Mesothelial cell of epicardium (in vitro differentiated cells): ENCODE results near the gene TAAR6. TPM values are rescaled to one million over a fixed set of nuclear protein-coding genes. Genes with fewer than 3 reads are reported as not detected.

Experiments used
- DNase-seq, 2 experiments: peaks; one replicate each; pipeline ENCODE4 v3.0.0; 2021; ENCODE audit warnings: low spot score in 2 of 2; ENCODE audit not compliant: unreplicated experiment in 2 of 2
- H3K27ac Mint-ChIP-seq: 2 replicates; pipeline ENCODE4 v1.8.0; 2021; ENCODE audit warnings: mixed read lengths
- H3K27me3 Mint-ChIP-seq: 2 replicates; pipeline ENCODE4 v1.8.0; 2021; ENCODE audit warnings: low read depth, mixed read lengths
- H3K36me3 Mint-ChIP-seq: 2 replicates; pipeline ENCODE4 v1.8.0; 2021; ENCODE audit warnings: mixed read lengths
- H3K4me1 Mint-ChIP-seq: 2 replicates; pipeline ENCODE4 v1.8.0; 2021; ENCODE audit warnings: mixed read lengths
- H3K4me3 Mint-ChIP-seq: 2 replicates; pipeline ENCODE4 v1.8.0; 2021; ENCODE audit warnings: mild to moderate bottlenecking, moderate library complexity, mixed read lengths
- H3K9me3 Mint-ChIP-seq: 2 replicates; pipeline ENCODE4 v1.8.0; 2021; ENCODE audit warnings: mixed read lengths
- total RNA-seq: library from RNA; stranded (reverse); gene quantifications from 3 replicates; pipeline ENCODE4 v1.2.1, GENCODE V29; 2021
- TF ChIP-seq, protein P1 (sequence below): fragments of 200-600 bp; sonication (generic); IDR thresholded peaks from one replicate; pipeline ENCODE4 v1.5.0; 2021; ENCODE audit warnings: antibody characterized with exemption; ENCODE audit not compliant: unreplicated experiment

Gene TAAR6
- total RNA-seq, 1 donor from 2014 or later, result not detected

DNA sequence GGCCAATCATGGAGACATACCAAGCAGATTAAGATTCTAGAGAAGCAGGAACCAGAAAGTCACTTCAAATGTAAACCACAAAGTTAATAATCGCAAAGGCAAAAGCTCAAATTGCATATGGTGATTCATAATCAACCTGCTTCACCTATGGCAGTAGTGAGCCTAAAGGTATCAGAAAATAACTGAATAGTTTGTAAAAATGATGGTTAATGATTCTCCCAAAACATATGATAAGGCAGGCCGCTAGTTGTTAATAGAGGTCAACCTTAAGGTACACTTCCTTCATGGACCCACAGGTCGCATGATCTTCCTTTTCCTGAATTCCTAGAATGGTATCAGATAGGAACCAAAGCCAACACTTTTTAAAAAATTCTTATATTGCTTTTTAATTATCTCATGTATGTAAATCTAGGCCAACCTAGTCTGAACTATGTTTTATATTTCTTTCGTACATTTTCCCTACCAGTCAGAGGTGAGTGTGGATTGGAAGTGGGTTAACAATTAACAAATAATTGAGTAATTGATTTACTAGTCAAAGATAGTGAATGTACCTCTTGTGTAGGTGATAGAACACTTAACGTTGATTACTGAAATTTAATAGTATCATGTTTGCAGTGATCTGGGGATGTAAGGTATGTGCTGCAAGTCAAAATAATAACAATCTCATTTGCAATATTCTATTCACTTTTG lies 37.6 kb downstream of the TAAR6 start:
- H3K4me3 Mint-ChIP-seq, result no peak overlapping the region
- TF ChIP-seq, protein P1, sequence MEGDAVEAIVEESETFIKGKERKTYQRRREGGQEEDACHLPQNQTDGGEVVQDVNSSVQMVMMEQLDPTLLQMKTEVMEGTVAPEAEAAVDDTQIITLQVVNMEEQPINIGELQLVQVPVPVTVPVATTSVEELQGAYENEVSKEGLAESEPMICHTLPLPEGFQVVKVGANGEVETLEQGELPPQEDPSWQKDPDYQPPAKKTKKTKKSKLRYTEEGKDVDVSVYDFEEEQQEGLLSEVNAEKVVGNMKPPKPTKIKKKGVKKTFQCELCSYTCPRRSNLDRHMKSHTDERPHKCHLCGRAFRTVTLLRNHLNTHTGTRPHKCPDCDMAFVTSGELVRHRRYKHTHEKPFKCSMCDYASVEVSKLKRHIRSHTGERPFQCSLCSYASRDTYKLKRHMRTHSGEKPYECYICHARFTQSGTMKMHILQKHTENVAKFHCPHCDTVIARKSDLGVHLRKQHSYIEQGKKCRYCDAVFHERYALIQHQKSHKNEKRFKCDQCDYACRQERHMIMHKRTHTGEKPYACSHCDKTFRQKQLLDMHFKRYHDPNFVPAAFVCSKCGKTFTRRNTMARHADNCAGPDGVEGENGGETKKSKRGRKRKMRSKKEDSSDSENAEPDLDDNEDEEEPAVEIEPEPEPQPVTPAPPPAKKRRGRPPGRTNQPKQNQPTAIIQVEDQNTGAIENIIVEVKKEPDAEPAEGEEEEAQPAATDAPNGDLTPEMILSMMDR, result no peak
- H3K27me3 Mint-ChIP-seq, result no peaks in the 10 kb centered on the region
- no peaks in the 10 kb centered on the region for H3K4me1 Mint-ChIP-seq
- peaks cover 5% of the 10 kb centered on the region for H3K9me3 Mint-ChIP-seq
- no peak for DNase-seq
- no peaks in the 10 kb centered on the region for H3K36me3 Mint-ChIP-seq
- no peak overlapping the region for H3K27ac Mint-ChIP-seq

DNA sequence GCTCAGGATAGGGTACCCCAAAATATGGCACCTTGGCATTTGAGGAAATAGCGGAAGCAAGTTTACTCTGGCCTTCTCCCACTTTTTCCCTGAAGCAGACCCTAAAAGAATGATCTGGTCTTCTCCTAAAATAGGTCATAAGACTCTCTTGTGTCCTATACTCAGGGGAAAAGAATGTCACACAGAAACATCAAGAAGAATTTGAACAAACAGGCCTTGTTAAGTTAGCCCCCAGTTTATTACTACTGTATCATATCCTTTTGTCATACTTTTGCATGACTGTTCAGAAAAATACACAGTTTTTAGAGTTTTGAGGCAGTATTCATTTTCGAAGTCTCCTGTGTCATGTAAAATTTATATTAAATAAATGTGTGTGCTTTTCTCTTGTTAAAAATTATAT lies 41.5 kb downstream of the TAAR6 start:
- H3K27ac Mint-ChIP-seq, result no peak overlapping the region
- no peak for DNase-seq
- H3K4me3 Mint-ChIP-seq, result no peak overlapping the region
- H3K27me3 Mint-ChIP-seq, result no peaks in the 10 kb centered on the region
- no peaks in the 10 kb centered on the region for H3K9me3 Mint-ChIP-seq
- H3K4me1 Mint-ChIP-seq, result peaks cover 2% of the 10 kb centered on the region
- no peaks in the 10 kb centered on the region for H3K36me3 Mint-ChIP-seq
- TF ChIP-seq, protein P1, result no peak

DNA sequence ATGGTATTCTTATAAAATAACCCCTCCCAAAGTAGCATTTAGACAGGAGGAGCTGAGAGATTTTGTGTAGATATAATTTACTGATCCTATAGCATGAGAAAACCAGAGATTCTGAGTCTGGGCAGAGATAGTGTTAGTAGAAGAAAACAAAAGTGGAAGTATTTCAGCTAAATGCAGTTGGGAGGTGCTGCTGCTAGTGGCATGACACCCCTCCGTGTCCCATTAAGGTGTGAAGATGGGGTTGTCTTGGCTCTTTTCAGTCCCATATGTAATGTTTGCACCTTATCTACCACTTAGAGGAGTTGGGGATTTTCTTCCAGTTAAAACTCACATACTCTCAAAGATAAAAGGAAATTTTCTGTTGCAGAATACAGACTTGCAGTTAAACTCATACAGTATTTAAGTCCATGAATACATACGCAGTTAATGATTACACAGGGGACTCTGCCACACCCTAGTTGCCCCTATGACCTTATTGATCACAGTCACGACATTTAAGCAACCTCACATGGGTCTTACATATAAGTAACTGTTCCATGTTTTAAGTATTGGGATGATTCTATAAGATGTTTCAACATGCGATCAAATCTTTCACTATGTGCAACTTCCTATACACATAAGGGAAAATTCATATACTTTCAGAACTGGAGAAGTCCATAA lies 42.5 kb downstream of the TAAR6 start:
- TF ChIP-seq, protein P1, result no peak
- DNase-seq, result no peak
- Mint-ChIP-seq H3K36me3 (no peaks in the 10 kb centered on the region), H3K4me3 (no peak overlapping the region), H3K4me1 (peaks cover 2% of the 10 kb centered on the region), H3K27me3 (peaks cover 2% of the 10 kb centered on the region), H3K27ac (no peak overlapping the region), H3K9me3 (no peaks in the 10 kb centered on the region)

DNA sequence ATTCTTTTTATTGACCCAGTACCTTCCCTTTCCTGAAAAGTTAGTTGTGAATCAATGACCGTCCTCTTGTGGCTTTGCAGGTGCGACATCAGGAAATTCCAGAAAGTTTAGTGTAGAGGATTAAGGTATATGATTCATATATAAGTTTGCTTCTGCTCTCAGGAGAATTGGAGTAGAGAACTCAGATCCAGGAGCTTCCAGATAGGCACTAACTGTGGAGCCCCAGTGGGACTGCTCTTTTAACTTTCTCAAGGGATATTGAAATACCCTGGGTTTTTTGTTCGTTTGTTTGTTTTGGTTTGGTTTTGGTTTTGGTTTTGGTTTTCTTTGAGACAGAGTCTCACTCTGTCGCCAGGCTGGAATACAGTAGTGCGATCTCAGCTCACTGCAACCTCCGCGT lies 44.4 kb downstream of the TAAR6 start:
- H3K9me3 Mint-ChIP-seq, result no peaks in the 10 kb centered on the region
- H3K27ac Mint-ChIP-seq, result no peak overlapping the region
- DNase-seq, result no peak
- H3K4me1 Mint-ChIP-seq, result peaks cover 2% of the 10 kb centered on the region
- H3K4me3 Mint-ChIP-seq, result no peak overlapping the region
- peaks cover 2% of the 10 kb centered on the region for H3K27me3 Mint-ChIP-seq
- TF ChIP-seq, protein P1, result no peak
- no peaks in the 10 kb centered on the region for H3K36me3 Mint-ChIP-seq

DNA sequence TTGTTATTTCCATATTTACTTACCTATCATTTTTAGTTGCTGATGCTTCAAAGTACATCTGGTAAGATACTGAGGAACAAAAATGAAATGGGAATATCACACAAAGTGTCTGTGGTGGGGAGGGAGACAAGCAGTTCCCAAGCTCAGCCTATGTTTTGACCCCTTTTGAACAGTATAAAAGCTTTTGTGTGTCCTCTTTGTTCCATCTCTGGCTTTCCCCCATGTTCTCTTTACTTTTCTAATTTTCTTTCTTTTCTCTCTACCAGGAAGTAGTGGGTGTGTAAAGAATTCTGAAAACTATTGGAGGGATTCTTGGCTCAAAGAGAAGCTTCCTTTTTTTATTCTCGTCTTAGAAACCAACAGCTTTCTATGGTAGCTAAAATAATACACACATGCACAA lies 46.6 kb downstream of the TAAR6 start:
- H3K4me1 Mint-ChIP-seq, result peaks cover 2% of the 10 kb centered on the region
- no peak overlapping the region for H3K27ac Mint-ChIP-seq
- DNase-seq, result no peak
- H3K4me3 Mint-ChIP-seq, result no peak overlapping the region
- no peaks in the 10 kb centered on the region for H3K9me3 Mint-ChIP-seq
- peaks cover 9% of the 10 kb centered on the region for H3K27me3 Mint-ChIP-seq
- TF ChIP-seq, protein P1, result no peak
- H3K36me3 Mint-ChIP-seq, result no peaks in the 10 kb centered on the region

Other genes with a start within 250 kb of the TAAR6 start
- gene MOXD1, start 168.8 kb upstream of the TAAR6 start, total RNA-seq, result 110 to 113 TPM (median 111 TPM) in 3 replicates
- gene STX7, start 57.2 kb upstream of the TAAR6 start, total RNA-seq, result 46.9 to 48.1 TPM (median 47.9 TPM) in 3 replicates
- not detected in 3 replicates for gene TAAR9, start 32.0 kb upstream of the TAAR6 start, total RNA-seq
- not detected in 3 replicates for gene TAAR8, start 17.6 kb upstream of the TAAR6 start, total RNA-seq
- gene TAAR5, start 19.4 kb downstream of the TAAR6 start, total RNA-seq, result not detected in 3 replicates
- not detected in 3 replicates for gene TAAR2, start 54.0 kb downstream of the TAAR6 start, total RNA-seq
- not detected in 3 replicates for gene TAAR1, start 88.9 kb downstream of the TAAR6 start, total RNA-seq
- not detected in 3 replicates for gene VNN1, start 143.7 kb downstream of the TAAR6 start, total RNA-seq
- not detected in 3 replicates for gene VNN2, start 187.6 kb downstream of the TAAR6 start, total RNA-seq
- gene SLC18B1, start 228.3 kb downstream of the TAAR6 start, total RNA-seq, result 24.2 to 26.2 TPM (median 25.3 TPM) in 3 replicates
- gene RPS12, start 244.2 kb downstream of the TAAR6 start, total RNA-seq, result 1,038 to 1,060 TPM (median 1,056 TPM) in 3 replicates